GM12891 (cell line): Measurements from ENCODE around the gene BHMT.

Experiments used
- POLR2A ChIP-seq: IDR thresholded peaks from 2 replicates; pipeline ENCODE4 v1.6.1; 2011; ENCODE audit warnings: low read depth, low read length, control low read depth
- TAF1 ChIP-seq: IDR thresholded peaks from 2 replicates; pipeline ENCODE4 v1.6.1; 2011; ENCODE audit warnings: low read depth, low read length, control low read depth

DNA sequence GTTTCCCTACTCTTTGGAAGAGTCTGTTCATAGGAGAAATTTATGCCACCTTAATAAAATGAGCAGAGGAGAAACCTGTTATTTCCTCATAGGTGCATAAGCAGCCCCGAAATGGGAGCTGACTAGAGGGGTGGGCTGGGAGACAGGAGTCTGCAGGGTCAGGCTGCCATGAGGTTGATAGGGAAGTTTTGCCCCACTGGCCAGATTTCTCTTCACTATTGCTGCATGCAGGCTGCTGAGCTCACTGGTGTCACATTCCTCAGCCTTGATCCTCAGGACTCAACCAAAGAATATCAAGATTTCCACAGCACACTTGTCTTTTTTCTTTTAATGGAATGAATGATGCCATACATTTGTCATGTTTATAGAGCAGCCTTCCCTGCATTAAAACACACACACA is 60.7 kb downstream of the BHMT start:
- TF ChIP-seq POLR2A (no peak), TAF1 (no peak)
